Ascending aorta (tissue), 2 donors: ENCODE measurements around the gene WDR37. TPM values are rescaled to one million over a fixed set of nuclear protein-coding genes. Genes with fewer than 3 reads are reported as not detected.

Source experiments
- DNase-seq, 2 donors: peaks; one replicate each; pipeline ENCODE4 v3.0.0-alpha.2; 2019; ENCODE audit warnings: low spot score in 2 of 2
- H3K27ac ChIP-seq, 2 donors: fragments of 200-600 bp; sonication (generic); one replicate each; pipeline ENCODE4 v1.5.1; 2016 to 2017; ENCODE audit warnings: mild to moderate bottlenecking in 1 of 2
- H3K27me3 ChIP-seq: fragments of 200-600 bp; sonication (generic); one replicate; pipeline ENCODE4 v1.5.1; 2017
- H3K36me3 ChIP-seq, 2 donors: fragments of 200-600 bp; sonication (generic); one replicate each; pipeline ENCODE4 v1.5.1; 2016
- H3K4me1 ChIP-seq, 2 donors: fragments of 200-600 bp; sonication (generic); one replicate each; pipeline ENCODE4 v1.5.1; 2016 to 2017; ENCODE audit warnings: mild to moderate bottlenecking in 1 of 2
- H3K4me3 ChIP-seq, 2 donors: fragments of 200-600 bp; sonication (generic); one replicate each; pipeline ENCODE4 v1.5.1; 2016 to 2017; ENCODE audit warnings: mild to moderate bottlenecking in 1 of 2
- H3K9me3 ChIP-seq, 2 donors: fragments of 200-600 bp; sonication (generic); one replicate each; pipeline ENCODE4 v1.5.1; 2016
- CTCF ChIP-seq, 3 experiments: fragments of 200-600 bp in 2 of 3; fragments of 450-650 bp in 1 of 3; sonication (generic) in 2 of 3; IDR thresholded peaks; one replicate each; pipeline ENCODE4 v1.5.1; 2016 to 2019; ENCODE audit warnings: antibody characterized with exemption in 3 of 3, mild to moderate bottlenecking in 1 of 3, moderate library complexity in 1 of 3
- intact Hi-C: fragments of 100-400 bp; cut with DNase I; formaldehyde crosslinking; loops from one replicate; pipeline ENCODE4 v1.15.1; 2023
- total RNA-seq: library from RNA; depleted of rRNA; stranded (reverse); fragments of >200 nt; gene quantifications from one replicate; pipeline ENCODE4 v1.1.0, GENCODE V29; 2016

WDR37 gene
- total RNA-seq, 1 donor from 2014 or later = 4.4 TPM

DNA sequence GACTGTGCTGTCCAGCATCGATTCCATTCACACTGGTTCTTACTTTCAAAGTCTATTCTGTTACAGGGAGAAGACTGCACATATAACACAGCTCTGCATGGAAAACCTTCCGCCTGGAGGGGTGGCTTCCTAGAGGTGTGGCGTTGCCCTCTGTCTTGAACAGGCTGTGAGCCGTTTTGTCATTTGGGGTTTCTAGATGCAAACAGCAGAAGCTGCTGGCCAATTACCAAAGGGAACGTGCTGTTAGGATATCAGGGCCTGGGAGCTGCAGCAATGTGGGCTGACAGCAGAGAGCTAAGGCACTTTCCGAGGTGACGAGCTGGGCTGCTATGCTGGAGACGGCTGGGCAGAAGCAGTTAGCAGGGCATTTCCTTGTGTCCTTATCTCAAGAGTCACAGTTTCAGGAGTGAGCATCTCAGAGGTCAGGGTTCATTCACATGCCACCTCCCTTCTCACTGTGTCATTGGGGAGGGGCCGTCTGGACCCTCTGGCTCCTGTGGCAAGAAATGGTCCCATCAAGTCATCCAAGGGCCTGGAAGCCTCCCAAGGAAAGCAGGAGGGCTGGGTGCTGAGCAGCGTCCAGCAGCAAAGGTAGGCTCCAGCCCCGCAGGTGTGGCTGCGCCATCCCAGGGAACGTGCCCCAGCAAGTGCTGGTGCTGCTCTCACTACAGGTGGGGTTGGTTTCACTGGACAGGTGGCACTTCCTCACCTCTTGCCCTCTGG lies 106.5 kb downstream of the WDR37 start:
- no peak for TF ChIP-seq CTCF (IDR thresholded peaks at IDR 0.05)
- intact Hi-C loops = no loop called here
- no peaks in the 10 kb centered on the region for H3K27me3 ChIP-seq
- H3K4me1 ChIP-seq = no peaks in the 10 kb centered on the region
- no peaks in the 10 kb centered on the region for H3K9me3 ChIP-seq
- no peaks in the 10 kb centered on the region for H3K36me3 ChIP-seq
- H3K4me3 ChIP-seq = no peak overlapping the region
- no peak for DNase-seq
- H3K27ac ChIP-seq = no peak overlapping the region

GRCh38 chr10:1163204-1163660 lies 107.0 kb downstream of the WDR37 start:
- no peak for TF ChIP-seq CTCF (IDR thresholded peaks at IDR 0.05)
- Histone ChIP-seq H3K27me3 (no peaks in the 10 kb centered on the region), H3K36me3 (no peaks in the 10 kb centered on the region), H3K9me3 (no peaks in the 10 kb centered on the region), H3K4me1 (no peaks in the 10 kb centered on the region), H3K4me3 (no peak overlapping the region), H3K27ac (no peak overlapping the region)
- peak in 1 of 2 donors; percentile 37 for DNase-seq
- intact Hi-C loops = no loop called here

DNA sequence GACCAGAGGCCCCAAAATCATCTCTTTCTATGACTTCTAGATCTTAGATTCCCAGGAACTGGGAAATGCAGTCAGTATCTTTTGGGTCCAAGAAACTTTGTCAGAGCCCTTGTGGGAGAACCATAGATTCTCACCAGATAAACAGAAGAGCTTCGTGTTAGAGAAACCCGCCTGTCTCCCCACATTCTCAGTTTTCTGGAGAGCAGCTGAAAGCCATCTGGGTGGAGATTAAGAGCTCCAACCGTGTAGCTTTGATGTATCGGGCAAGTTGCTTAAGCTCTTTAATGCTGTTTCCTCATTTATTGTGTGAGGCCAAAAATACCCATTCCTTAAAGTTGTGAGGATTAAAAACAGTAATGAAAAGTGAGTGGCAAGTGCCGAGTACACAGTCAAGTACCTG lies 107.6 kb downstream of the WDR37 start:
- Histone ChIP-seq H3K36me3 (no peaks in the 10 kb centered on the region), H3K9me3 (no peaks in the 10 kb centered on the region), H3K27me3 (no peaks in the 10 kb centered on the region), H3K27ac (no peak overlapping the region), H3K4me1 (no peaks in the 10 kb centered on the region), H3K4me3 (no peak overlapping the region)
- no peak for DNase-seq
- TF ChIP-seq CTCF (IDR thresholded peaks at IDR 0.05) = no peak
- intact Hi-C loops = no loop called here

GRCh38 chr10:1166101-1166827 lies 110.1 kb downstream of the WDR37 start:
- no peaks in the 10 kb centered on the region for H3K36me3 ChIP-seq
- H3K27ac ChIP-seq = no peak overlapping the region
- DNase-seq = no peak
- H3K4me3 ChIP-seq = no peak overlapping the region
- intact Hi-C loops = no loop called here
- H3K4me1 ChIP-seq = no peaks in the 10 kb centered on the region
- TF ChIP-seq CTCF (IDR thresholded peaks at IDR 0.05) = no peak
- H3K9me3 ChIP-seq = no peaks in the 10 kb centered on the region
- H3K27me3 ChIP-seq = no peaks in the 10 kb centered on the region

DNA sequence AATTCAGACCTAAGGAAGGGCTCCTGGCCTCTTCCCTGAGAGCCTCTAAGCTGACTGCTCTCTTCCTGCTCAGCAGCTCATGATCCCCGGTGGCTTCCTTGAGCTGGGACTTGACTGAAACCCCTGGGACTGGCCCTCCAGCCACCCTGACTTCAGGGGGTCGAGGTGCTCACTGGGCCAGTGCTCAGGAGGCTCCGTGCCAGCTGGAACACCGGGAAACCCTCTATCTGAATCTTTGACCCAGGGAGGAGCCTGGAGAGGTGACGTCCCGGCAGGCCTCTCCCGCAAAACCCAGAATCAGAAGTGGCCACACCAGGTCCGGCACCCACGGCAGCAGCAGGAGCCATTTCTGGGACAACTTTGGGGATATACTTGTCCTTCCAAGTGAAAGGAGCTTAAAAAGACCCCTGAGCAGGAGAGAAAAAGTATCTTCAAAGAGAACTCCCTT lies 110.7 kb downstream of the WDR37 start:
- DNase-seq = no peak
- no peak overlapping the region for H3K27ac ChIP-seq
- intact Hi-C loops = no loop called here

More for the DNA sequence above, 110.7 kb downstream of the WDR37 start:
- no peak for TF ChIP-seq CTCF (IDR thresholded peaks at IDR 0.05)
- H3K4me3 ChIP-seq = no peak overlapping the region
- no peaks in the 10 kb centered on the region for H3K36me3 ChIP-seq
- H3K27me3 ChIP-seq = no peaks in the 10 kb centered on the region
- H3K4me1 ChIP-seq = no peaks in the 10 kb centered on the region
- no peaks in the 10 kb centered on the region for H3K9me3 ChIP-seq
